ENCODE measurements around the gene YBX1.

DNA sequence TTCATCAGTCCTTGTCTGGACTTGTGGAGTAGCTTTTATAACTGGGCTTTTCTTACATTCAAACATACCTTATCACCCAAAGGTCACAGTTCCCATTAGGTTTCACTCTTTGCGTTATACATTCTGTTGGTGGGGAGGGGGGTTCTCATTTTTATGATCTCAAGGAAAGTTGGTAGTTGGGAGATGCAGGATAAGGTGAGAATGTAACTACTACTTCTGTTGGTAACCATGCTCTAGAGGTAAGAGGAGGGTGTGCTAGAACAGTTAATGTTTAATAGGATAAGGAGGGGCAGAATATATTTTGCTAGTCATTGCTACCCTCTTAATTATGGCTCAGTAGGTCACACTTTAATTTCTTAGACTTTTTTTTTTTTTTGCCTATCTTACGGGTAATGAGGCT lies 10.7 kb downstream of the YBX1 start:
- no peak for TF ChIP-seq POLR2AphosphoS5 (IDR thresholded peaks at IDR 0.05)
- TF ChIP-seq, protein P1, sequence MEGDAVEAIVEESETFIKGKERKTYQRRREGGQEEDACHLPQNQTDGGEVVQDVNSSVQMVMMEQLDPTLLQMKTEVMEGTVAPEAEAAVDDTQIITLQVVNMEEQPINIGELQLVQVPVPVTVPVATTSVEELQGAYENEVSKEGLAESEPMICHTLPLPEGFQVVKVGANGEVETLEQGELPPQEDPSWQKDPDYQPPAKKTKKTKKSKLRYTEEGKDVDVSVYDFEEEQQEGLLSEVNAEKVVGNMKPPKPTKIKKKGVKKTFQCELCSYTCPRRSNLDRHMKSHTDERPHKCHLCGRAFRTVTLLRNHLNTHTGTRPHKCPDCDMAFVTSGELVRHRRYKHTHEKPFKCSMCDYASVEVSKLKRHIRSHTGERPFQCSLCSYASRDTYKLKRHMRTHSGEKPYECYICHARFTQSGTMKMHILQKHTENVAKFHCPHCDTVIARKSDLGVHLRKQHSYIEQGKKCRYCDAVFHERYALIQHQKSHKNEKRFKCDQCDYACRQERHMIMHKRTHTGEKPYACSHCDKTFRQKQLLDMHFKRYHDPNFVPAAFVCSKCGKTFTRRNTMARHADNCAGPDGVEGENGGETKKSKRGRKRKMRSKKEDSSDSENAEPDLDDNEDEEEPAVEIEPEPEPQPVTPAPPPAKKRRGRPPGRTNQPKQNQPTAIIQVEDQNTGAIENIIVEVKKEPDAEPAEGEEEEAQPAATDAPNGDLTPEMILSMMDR (IDR thresholded peaks at IDR 0.05 in 8 of 11, conservative IDR thresholded peaks at IDR 0.05 in 3 of 11), result no peak

All from spleen (tissue), 7 donors.